Neural progenitor cell (in vitro differentiated cells): ENCODE data around the gene CRMP1. TPM values are rescaled to one million over a fixed set of nuclear protein-coding genes. Genes with fewer than 3 reads are reported as not detected.
A peak's percentile ranks its signal among the peaks of the same experiment; 100 is the strongest.

Experiments used
- DNase-seq: peaks from one replicate; pipeline ENCODE4 v3.0.0-alpha.2; 2016; ENCODE audit warnings: low spot score
- H2AFZ ChIP-seq: fragments of 200-600 bp; sonication (generic); replicated peaks from 2 replicates; pipeline ENCODE4 v1.6.1; 2016; ENCODE audit warnings: antibody characterized with exemption
- H3F3A ChIP-seq: fragments of 200-600 bp; sonication (generic); 2 replicates; pipeline ENCODE4 v1.6.1; 2016; ENCODE audit warnings: antibody characterized with exemption, low read depth
- H3K27ac ChIP-seq: fragments of 200-600 bp; sonication (generic); 2 replicates; pipeline ENCODE4 v1.5.1; 2016; ENCODE audit warnings: mild to moderate bottlenecking
- H3K27me3 ChIP-seq: fragments of 200-600 bp; sonication (generic); 2 replicates; pipeline ENCODE4 v1.6.1; 2016; ENCODE audit warnings: mild to moderate bottlenecking, moderate library complexity
- H3K36me3 ChIP-seq: fragments of 200-600 bp; sonication (generic); 2 replicates; pipeline ENCODE4 v1.5.1; 2016
- H3K4me1 ChIP-seq: fragments of 200-600 bp; sonication (generic); 2 replicates; pipeline ENCODE4 v1.6.1; 2016; ENCODE audit warnings: mixed run types
- H3K4me2 ChIP-seq: fragments of 200-600 bp; sonication (generic); 2 replicates; pipeline ENCODE4 v1.6.1; 2016
- H3K4me3 ChIP-seq: fragments of 200-600 bp; sonication (generic); 2 replicates; pipeline ENCODE4 v1.5.1; 2016
- H3K79me2 ChIP-seq: fragments of 200-600 bp; sonication (generic); 2 replicates; pipeline ENCODE4 v1.6.1; 2016; ENCODE audit warnings: low read depth
- H3K9ac ChIP-seq: fragments of 200-600 bp; sonication (generic); 2 replicates; pipeline ENCODE4 v1.6.1; 2016
- H3K9me3 ChIP-seq: fragments of 200-600 bp; sonication (generic); 2 replicates; pipeline ENCODE4 v1.5.1; 2016; ENCODE audit warnings: low read depth
- H4K20me1 ChIP-seq: fragments of 200-600 bp; sonication (generic); 2 replicates; pipeline ENCODE4 v1.6.1; 2016; ENCODE audit warnings: low read depth
- H3K27ac Mint-ChIP-seq: 3 replicates; pipeline ENCODE4 v1.8.0; 2021; ENCODE audit warnings: mixed read lengths
- H3K27me3 Mint-ChIP-seq: 2 replicates; pipeline ENCODE4 v1.8.0; 2022; ENCODE audit warnings: low read depth, mild to moderate bottlenecking, inconsistent platforms, moderate library complexity, mixed read lengths; ENCODE audit not compliant: insufficient read depth
- H3K36me3 Mint-ChIP-seq: 3 replicates; pipeline ENCODE4 v1.8.0; 2021; ENCODE audit warnings: mixed read lengths
- H3K4me1 Mint-ChIP-seq: 3 replicates; pipeline ENCODE4 v1.8.0; 2021; ENCODE audit warnings: mixed read lengths
- H3K4me3 Mint-ChIP-seq: 3 replicates; pipeline ENCODE4 v1.8.0; 2021; ENCODE audit warnings: mild to moderate bottlenecking, moderate library complexity, mixed read lengths
- H3K9me3 Mint-ChIP-seq: 3 replicates; pipeline ENCODE4 v1.8.0; 2020; ENCODE audit warnings: mixed read lengths
- CTCF ChIP-seq: fragments of 200-600 bp; sonication (generic); IDR thresholded peaks from 2 replicates; pipeline ENCODE4 v1.5.1; 2017; ENCODE audit warnings: antibody characterized with exemption, mild to moderate bottlenecking
- EZH2 ChIP-seq: fragments of 200-600 bp; sonication (generic); IDR thresholded peaks from 2 replicates; pipeline ENCODE4 v1.6.1; 2017; ENCODE audit warnings: antibody characterized with exemption, mild to moderate bottlenecking, moderate library complexity
- EZH2phosphoT487 ChIP-seq: fragments of 200-600 bp; sonication (generic); IDR thresholded peaks from 2 replicates; pipeline ENCODE4 v1.6.1; 2017; ENCODE audit warnings: antibody characterized with exemption
- total RNA-seq: library from RNA; depleted of rRNA; stranded (reverse); fragments of >200 nt; gene quantifications from 2 replicates; pipeline ENCODE4 v1.2.3, GENCODE V29; 2015; ENCODE audit warnings: low replicate concordance

Gene CRMP1
- total RNA-seq, 1 donor from 2014 or later: 91.4 TPM

DNA sequence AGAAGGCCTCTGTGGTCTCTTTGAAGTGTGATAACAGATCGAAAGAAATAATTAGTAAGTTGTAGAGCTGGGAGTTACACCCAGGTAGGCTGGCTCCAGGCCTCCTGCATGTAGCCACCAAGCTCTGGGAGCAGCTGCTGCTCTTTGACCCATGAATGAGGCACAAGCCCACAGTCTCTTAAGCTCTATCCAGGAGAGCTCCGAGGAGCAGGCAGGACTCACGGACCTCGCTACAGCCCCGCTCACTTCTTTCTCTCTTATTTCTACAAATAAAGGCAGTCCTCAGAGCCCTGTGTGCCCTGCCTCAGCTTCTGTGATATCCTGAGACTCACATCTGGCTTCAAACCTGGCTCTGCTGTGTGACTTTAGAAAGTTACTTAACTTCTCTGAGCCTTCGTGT lies 95.0 kb downstream of the CRMP1 start:
- Mint-ChIP-seq H3K4me1 (no peaks in the 10 kb centered on the region), H3K9me3 (no peaks in the 10 kb centered on the region), H3K4me3 (no peak overlapping the region), H3K27me3 (no peaks in the 10 kb centered on the region), H3K36me3 (peaks cover 18% of the 10 kb centered on the region), H3K27ac (peak overlapping the region; percentile 46)
- TF ChIP-seq CTCF (no peak), EZH2phosphoT487 (no peak), EZH2 (no peak)
- Histone ChIP-seq H3K27me3 (no peaks in the 10 kb centered on the region), H3K9me3 (no peaks in the 10 kb centered on the region), H3K4me1 (no peaks in the 10 kb centered on the region), H3K36me3 (no peaks in the 10 kb centered on the region), H3K4me3 (no peak overlapping the region), H4K20me1 (no peaks in the 10 kb centered on the region), H2AFZ (no peak overlapping the region), H3F3A (no peaks in the 10 kb centered on the region), H3K4me2 (no peak overlapping the region), H3K27ac (no peak overlapping the region), H3K79me2 (no peaks in the 10 kb centered on the region), H3K9ac (no peak overlapping the region)
- DNase-seq: no peak

GRCh38 chr4:5796976-5797375 lies 95.9 kb downstream of the CRMP1 start:
- no peak overlapping the region for H3K4me2 ChIP-seq
- H3K36me3 Mint-ChIP-seq: peaks cover 13% of the 10 kb centered on the region
- H3K4me1 Mint-ChIP-seq: no peaks in the 10 kb centered on the region
- no peaks in the 10 kb centered on the region for H3K27me3 ChIP-seq
- no peak overlapping the region for H2AFZ ChIP-seq
- H3F3A ChIP-seq: no peaks in the 10 kb centered on the region
- no peaks in the 10 kb centered on the region for H3K9me3 ChIP-seq
- DNase-seq: no peak
- no peak for TF ChIP-seq CTCF
- no peak for TF ChIP-seq EZH2phosphoT487
- no peak for TF ChIP-seq EZH2
- H3K4me3 Mint-ChIP-seq: no peak overlapping the region
- no peaks in the 10 kb centered on the region for H3K9me3 Mint-ChIP-seq
- H3K27ac ChIP-seq: no peak overlapping the region
- H4K20me1 ChIP-seq: no peaks in the 10 kb centered on the region
- H3K27ac Mint-ChIP-seq: no peak overlapping the region
- no peaks in the 10 kb centered on the region for H3K79me2 ChIP-seq
- no peaks in the 10 kb centered on the region for H3K36me3 ChIP-seq
- no peaks in the 10 kb centered on the region for H3K4me1 ChIP-seq
- H3K9ac ChIP-seq: no peak overlapping the region
- no peak overlapping the region for H3K4me3 ChIP-seq
- H3K27me3 Mint-ChIP-seq: no peaks in the 10 kb centered on the region

DNA sequence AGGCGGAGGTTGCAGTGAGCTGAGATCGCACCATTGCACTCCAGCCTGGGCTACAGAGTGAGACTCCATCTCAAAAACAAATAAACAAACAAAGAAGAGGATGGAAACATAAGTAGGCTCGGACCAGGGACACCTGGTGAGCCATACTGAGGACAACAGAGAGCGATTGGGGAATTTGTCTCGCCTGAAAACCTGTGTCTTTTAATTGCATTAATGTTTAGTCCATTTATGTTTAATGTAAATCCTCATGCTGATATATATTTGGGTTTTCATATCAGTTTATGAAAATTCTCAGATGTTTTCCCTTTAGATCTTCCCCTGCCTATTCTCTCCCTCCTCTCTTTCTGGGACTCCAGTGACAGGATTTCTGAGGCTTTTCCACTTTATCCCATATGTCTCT lies 97.3 kb downstream of the CRMP1 start:
- Histone ChIP-seq H2AFZ (no peak overlapping the region), H3K4me1 (no peaks in the 10 kb centered on the region), H3K4me3 (no peak overlapping the region), H3K9ac (no peak overlapping the region), H3K27ac (no peak overlapping the region), H4K20me1 (no peaks in the 10 kb centered on the region), H3K9me3 (no peaks in the 10 kb centered on the region), H3K27me3 (no peaks in the 10 kb centered on the region), H3F3A (no peaks in the 10 kb centered on the region), H3K79me2 (no peaks in the 10 kb centered on the region), H3K4me2 (no peak overlapping the region), H3K36me3 (no peaks in the 10 kb centered on the region)
- H3K36me3 Mint-ChIP-seq: peaks cover 10% of the 10 kb centered on the region
- H3K9me3 Mint-ChIP-seq: no peaks in the 10 kb centered on the region
- H3K27me3 Mint-ChIP-seq: no peaks in the 10 kb centered on the region
- H3K4me3 Mint-ChIP-seq: no peak overlapping the region
- no peak for DNase-seq
- TF ChIP-seq EZH2phosphoT487 (no peak), CTCF (no peak), EZH2 (no peak)
- H3K4me1 Mint-ChIP-seq: no peaks in the 10 kb centered on the region
- no peak overlapping the region for H3K27ac Mint-ChIP-seq

DNA sequence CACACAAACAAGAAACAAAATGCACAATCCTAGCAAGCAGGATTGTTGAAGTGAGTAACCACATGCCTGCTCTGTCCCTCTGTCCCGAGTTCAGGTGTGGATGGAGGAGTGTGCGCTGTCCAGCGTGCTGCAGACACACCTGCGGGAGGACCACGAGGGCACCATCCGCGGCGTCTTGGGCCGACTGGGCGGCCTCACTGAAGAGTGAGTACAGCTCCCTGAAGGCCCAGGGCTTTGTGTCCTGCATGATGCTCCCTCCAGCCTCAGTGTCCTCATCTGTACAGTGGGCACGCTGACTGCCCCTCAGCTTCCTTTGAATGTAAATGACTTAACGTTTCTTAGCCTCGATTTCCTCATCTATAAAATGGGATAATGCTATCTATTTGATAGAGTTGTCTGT lies 99.4 kb downstream of the CRMP1 start:
- H3K27me3 ChIP-seq: no peaks in the 10 kb centered on the region
- TF ChIP-seq EZH2 (no peak), CTCF (no peak)
- H3K27ac ChIP-seq: no peak overlapping the region
- H3K9me3 ChIP-seq: no peaks in the 10 kb centered on the region
- H3K36me3 Mint-ChIP-seq: peaks cover 12% of the 10 kb centered on the region
- H3K9ac ChIP-seq: no peak overlapping the region
- peaks cover 4% of the 10 kb centered on the region for H3K27me3 Mint-ChIP-seq
- H3K36me3 ChIP-seq: no peaks in the 10 kb centered on the region
- no peak overlapping the region for H3K4me2 ChIP-seq
- no peak overlapping the region for H3K4me3 Mint-ChIP-seq
- no peak overlapping the region for H3K4me3 ChIP-seq
- H2AFZ ChIP-seq: no peak overlapping the region
- H3K79me2 ChIP-seq: no peaks in the 10 kb centered on the region
- peaks cover 2% of the 10 kb centered on the region for H4K20me1 ChIP-seq
- no peak overlapping the region for H3K27ac Mint-ChIP-seq
- H3K9me3 Mint-ChIP-seq: no peaks in the 10 kb centered on the region
- H3K4me1 ChIP-seq: no peaks in the 10 kb centered on the region
- no peaks in the 10 kb centered on the region for H3F3A ChIP-seq
- H3K4me1 Mint-ChIP-seq: no peaks in the 10 kb centered on the region
- no peak for DNase-seq
